KMS-11 (cell line): ENCODE measurements around the gene HAUS1.
A peak's percentile ranks its signal among the peaks of the same experiment; 100 is the strongest.

Experiments used
- H2AFZ ChIP-seq: fragments of 200-600 bp; sonication (generic); 2 replicates; pipeline ENCODE4 v1.6.1; 2016; ENCODE audit warnings: antibody characterized with exemption, mixed run types, low read depth
- H3K27ac ChIP-seq: fragments of 200-600 bp; sonication (generic); 2 replicates; pipeline ENCODE4 v1.6.1; 2016; ENCODE audit warnings: mild to moderate bottlenecking, mixed run types
- H3K27me3 ChIP-seq: fragments of 200-600 bp; sonication (generic); 2 replicates; pipeline ENCODE4 v1.6.1; 2017; ENCODE audit warnings: mild to moderate bottlenecking, low read depth, mixed run types, moderate library complexity; ENCODE audit not compliant: insufficient read depth
- H3K36me3 ChIP-seq: fragments of 200-600 bp; sonication (generic); 2 replicates; pipeline ENCODE4 v1.6.1; 2017; ENCODE audit warnings: mild to moderate bottlenecking, mixed run types; ENCODE audit not compliant: insufficient read depth
- H3K4me1 ChIP-seq: fragments of 200-600 bp; sonication (generic); 2 replicates; pipeline ENCODE4 v1.6.1; 2016; ENCODE audit warnings: mild to moderate bottlenecking, low read depth, mixed run types; ENCODE audit not compliant: poor library complexity, severe bottlenecking
- H3K4me2 ChIP-seq: fragments of 200-600 bp; sonication (generic); 2 replicates; pipeline ENCODE4 v1.7.0; 2016; ENCODE audit warnings: mild to moderate bottlenecking, mixed run types
- H3K4me3 ChIP-seq: fragments of 200-600 bp; sonication (generic); IDR thresholded peaks from 2 replicates; pipeline ENCODE4 v1.6.1; 2017; ENCODE audit warnings: low read depth, low read length, mixed read lengths; ENCODE audit not compliant: insufficient read depth
- H3K79me2 ChIP-seq: fragments of 200-600 bp; sonication (generic); 2 replicates; pipeline ENCODE4 v1.6.1; 2016; ENCODE audit warnings: low read depth, mixed run types; ENCODE audit not compliant: insufficient read depth
- H3K9ac ChIP-seq: fragments of 200-600 bp; sonication (generic); 2 replicates; pipeline ENCODE4 v1.6.1; 2016; ENCODE audit warnings: mild to moderate bottlenecking, mixed run types
- H4K20me1 ChIP-seq: fragments of 200-600 bp; sonication (generic); 2 replicates; pipeline ENCODE4 v1.6.1; 2016; ENCODE audit warnings: mild to moderate bottlenecking, mixed run types; ENCODE audit not compliant: insufficient read depth
- CTCF ChIP-seq: fragments of 200-600 bp; sonication (generic); conservative IDR thresholded peaks from 2 replicates; pipeline ENCODE4 v1.6.1; 2017; ENCODE audit warnings: low read depth, mild to moderate bottlenecking, antibody characterized with exemption, low read length, moderate library complexity, mixed read lengths

Gene HAUS1

GRCh38 chr18:46071653-46072375 is 32.4 kb upstream of the HAUS1 start, which contains the start of gene PSTPIP2:
Gene PSTPIP2 (minus strand): TSS chr18:46072260. CDS start chr18:46072188, 72 bp downstream.
- no peak within 1 kb of the TSS for H3K27ac ChIP-seq
- no peaks in the 10 kb centered on the region for H3K27me3 ChIP-seq
- no peaks in the 10 kb centered on the region for H3K79me2 ChIP-seq
- H3K4me1 ChIP-seq: no peaks in the 10 kb centered on the region
- no peak within 1 kb of the TSS for H2AFZ ChIP-seq
- H3K9ac ChIP-seq: no peak within 1 kb of the TSS
- TF ChIP-seq CTCF: no peak
- no peak within 1 kb of the TSS for H3K4me3 ChIP-seq
- no peaks in the 10 kb centered on the region for H3K36me3 ChIP-seq
- H4K20me1 ChIP-seq: no peaks in the 10 kb centered on the region
- H3K4me2 ChIP-seq: no peak within 1 kb of the TSS

- Histone ChIP-seq H3K79me2 (no peaks in the 10 kb centered on the region), H3K27ac (no peak overlapping the region), H4K20me1 (no peaks in the 10 kb centered on the region), H3K27me3 (no peaks in the 10 kb centered on the region), H3K9ac (no peak overlapping the region), H3K4me2 (no peak overlapping the region), H3K36me3 (no peaks in the 10 kb centered on the region), H3K4me3 (no peak overlapping the region), H2AFZ (no peak overlapping the region), H3K4me1 (no peaks in the 10 kb centered on the region)
- no peak for TF ChIP-seq CTCF
These were observed 31.8 kb upstream of the HAUS1 start for GRCh38 chr18:46072376-46072867.

GRCh38 chr18:46072959-46073358 is 31.2 kb upstream of the HAUS1 start:
- no peak overlapping the region for H3K4me3 ChIP-seq
- H3K4me1 ChIP-seq: no peaks in the 10 kb centered on the region
- no peaks in the 10 kb centered on the region for H3K27me3 ChIP-seq
- H3K36me3 ChIP-seq: no peaks in the 10 kb centered on the region
- H3K27ac ChIP-seq: no peak overlapping the region
- H3K4me2 ChIP-seq: no peak overlapping the region
- H3K79me2 ChIP-seq: no peaks in the 10 kb centered on the region
- no peak overlapping the region for H2AFZ ChIP-seq
- no peak overlapping the region for H3K9ac ChIP-seq
- no peaks in the 10 kb centered on the region for H4K20me1 ChIP-seq
- TF ChIP-seq CTCF: no peak

- no peak overlapping the region for H2AFZ ChIP-seq
- TF ChIP-seq CTCF: peak; percentile 81
- no peaks in the 10 kb centered on the region for H3K36me3 ChIP-seq
- no peaks in the 10 kb centered on the region for H3K79me2 ChIP-seq
- H3K27ac ChIP-seq: no peak overlapping the region
- H3K9ac ChIP-seq: no peak overlapping the region
- no peaks in the 10 kb centered on the region for H3K27me3 ChIP-seq
- no peaks in the 10 kb centered on the region for H4K20me1 ChIP-seq
- H3K4me3 ChIP-seq: no peak overlapping the region
- no peaks in the 10 kb centered on the region for H3K4me1 ChIP-seq
- H3K4me2 ChIP-seq: no peak overlapping the region
These were observed 30.5 kb upstream of the HAUS1 start for GRCh38 chr18:46073474-46074331.
